ENCODE measurements around the gene CLEC17A. TPM values are rescaled to one million over a fixed set of nuclear protein-coding genes. Genes with fewer than 3 reads are reported as not detected.

Gene CLEC17A
- total and polyA plus RNA-seq, 2 of the 13 experiments (the other 11 are each of a cell fraction or from before 2014, with no cell fraction given): not detected

- FAIRE-seq (no peak), ATAC-seq (no peak), DNase-seq (ENCODE audit: low spot score) (no peak)
- TF ChIP-seq ZMYM3 (CRISPR knock-in tag; IDR thresholded peaks at IDR 0.05) (no peak), PHF8 (CRISPR knock-in tag; IDR thresholded peaks at IDR 0.05) (no peak), GTF3A (CRISPR knock-in tag; conservative IDR thresholded peaks at IDR 0.05) (no peak), HNRNPK (IDR thresholded peaks at IDR 0.05; ENCODE audit: low read depth, low read length, poor library complexity, severe bottlenecking) (no peak), FOSL2 (CRISPR knock-in tag; IDR thresholded peaks at IDR 0.05) (no peak), ZSCAN21 (CRISPR knock-in tag; IDR thresholded peaks at IDR 0.05; ENCODE audit: borderline replicate concordance) (no peak), ZNF460 (CRISPR knock-in tag; IDR thresholded peaks at IDR 0.05; ENCODE audit: borderline replicate concordance) (no peak), PHF20 (CRISPR knock-in tag; IDR thresholded peaks at IDR 0.05) (no peak), USF2 (IDR thresholded peaks at IDR 0.05; ENCODE audit: low read depth, low read length) (no peak), USF2 (CRISPR knock-in tag; IDR thresholded peaks at IDR 0.05; ENCODE audit: borderline replicate concordance) (no peak), POLR2AphosphoS2 (IDR thresholded peaks at IDR 0.05; ENCODE audit: low read depth, low read length) (no peak), SOX6 (IDR thresholded peaks at IDR 0.05) (no peak), SOX6 (CRISPR knock-in tag; IDR thresholded peaks at IDR 0.05) (no peak)
- TF ChIP-seq, protein P1, sequence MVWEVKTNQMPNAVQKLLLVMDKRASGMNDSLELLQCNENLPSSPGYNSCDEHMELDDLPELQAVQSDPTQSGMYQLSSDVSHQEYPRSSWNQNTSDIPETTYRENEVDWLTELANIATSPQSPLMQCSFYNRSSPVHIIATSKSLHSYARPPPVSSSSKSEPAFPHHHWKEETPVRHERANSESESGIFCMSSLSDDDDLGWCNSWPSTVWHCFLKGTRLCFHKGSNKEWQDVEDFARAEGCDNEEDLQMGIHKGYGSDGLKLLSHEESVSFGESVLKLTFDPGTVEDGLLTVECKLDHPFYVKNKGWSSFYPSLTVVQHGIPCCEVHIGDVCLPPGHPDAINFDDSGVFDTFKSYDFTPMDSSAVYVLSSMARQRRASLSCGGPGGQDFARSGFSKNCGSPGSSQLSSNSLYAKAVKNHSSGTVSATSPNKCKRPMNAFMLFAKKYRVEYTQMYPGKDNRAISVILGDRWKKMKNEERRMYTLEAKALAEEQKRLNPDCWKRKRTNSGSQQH (CRISPR knock-in tag; IDR thresholded peaks at IDR 0.05; ENCODE audit: low read depth): no peak
- TF ChIP-seq, protein P2, sequence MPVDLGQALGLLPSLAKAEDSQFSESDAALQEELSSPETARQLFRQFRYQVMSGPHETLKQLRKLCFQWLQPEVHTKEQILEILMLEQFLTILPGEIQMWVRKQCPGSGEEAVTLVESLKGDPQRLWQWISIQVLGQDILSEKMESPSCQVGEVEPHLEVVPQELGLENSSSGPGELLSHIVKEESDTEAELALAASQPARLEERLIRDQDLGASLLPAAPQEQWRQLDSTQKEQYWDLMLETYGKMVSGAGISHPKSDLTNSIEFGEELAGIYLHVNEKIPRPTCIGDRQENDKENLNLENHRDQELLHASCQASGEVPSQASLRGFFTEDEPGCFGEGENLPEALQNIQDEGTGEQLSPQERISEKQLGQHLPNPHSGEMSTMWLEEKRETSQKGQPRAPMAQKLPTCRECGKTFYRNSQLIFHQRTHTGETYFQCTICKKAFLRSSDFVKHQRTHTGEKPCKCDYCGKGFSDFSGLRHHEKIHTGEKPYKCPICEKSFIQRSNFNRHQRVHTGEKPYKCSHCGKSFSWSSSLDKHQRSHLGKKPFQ (CRISPR knock-in tag; IDR thresholded peaks at IDR 0.05; ENCODE audit: insufficient replicate concordance): no peak
- H3K9me3 ChIP-seq (ENCODE audit: low read length): no peaks in the 10 kb centered on the region
- H3K4me3 ChIP-seq (replicated peaks in 1 of 3; ENCODE audit: insufficient read depth in 1 of 3, low read depth in 2 of 3, low read length in 3 of 3): no peak overlapping the region
- peaks cover 7% of the 10 kb centered on the region for H3K4me1 ChIP-seq (ENCODE audit: insufficient read depth, low read length)
- in situ Hi-C loops (cut with HindIII; ENCODE audit: extremely low pct_ligation_motif_present, low pct_unique_long_range_greater_than_20kb): no loop called here
- H4K20me1 ChIP-seq (ENCODE audit: insufficient read depth, low read length): no peaks in the 10 kb centered on the region; the same call in 1 of the 2 replicates
- no peaks in the 10 kb centered on the region for H3K27me3 ChIP-seq (ENCODE audit: control insufficient read depth in 1 of 2, insufficient read depth in 2 of 2, low read length in 2 of 2)
- no peak overlapping the region for H3K4me2 ChIP-seq (ENCODE audit: low read depth, low read length)
- peaks cover 7 to 15% of the 10 kb centered on the region in 2 experiments; a peak in 3 of 5 replicates for H3K36me3 ChIP-seq (replicated peaks in 1 of 2; ENCODE audit: control insufficient read depth in 1 of 2, insufficient read depth in 2 of 2, low read length in 2 of 2)
- no peak overlapping the region for H3K9ac ChIP-seq (ENCODE audit: insufficient read depth, low read depth, low read length)
- no TSS peak for BruUV-seq (replicated peaks)
- CTCF ChIA-PET (ENCODE audit: low intra/inter-chr PET ratio, low total read pairs): no interaction called here
- peaks cover 30% of the 10 kb centered on the region for H3K79me2 ChIP-seq (ENCODE audit: insufficient read depth, low read length)
- POLR2A ChIA-PET: no interaction called here
- 90% methylated on average over 4 of the region's 8 CpGs for whole genome bisulfite sequencing (ENCODE audit: low lambda C conversion rate)
- intact Hi-C loops (cut with micrococcal nuclease; ENCODE audit: unreplicated experiment): no loop called here
- H2AFZ ChIP-seq (ENCODE audit: low read length): no peak overlapping the region
- no peak overlapping the region for H3K27ac ChIP-seq (ENCODE audit: extremely low read length, insufficient read depth, low read length)
Observed at GRCh38 chr19:14561249-14561648, 21.6 kb upstream of the CLEC17A start.
